Mesenchymal stem cell (in vitro differentiated cells and primary cell): ENCODE data around the gene SMPDL3B.

Experiments used
- DNase-seq: peaks from one replicate; pipeline ENCODE4 v3.0.0-alpha.2; 2013
- H2AFZ ChIP-seq: one replicate; pipeline ENCODE4 v1.6.1; 2013; ENCODE audit warnings: low read depth, mild to moderate bottlenecking, control low read depth, inconsistent platforms, low read length, moderate library complexity
- H2AK5ac ChIP-seq: 2 replicates; pipeline ENCODE4 v1.6.1; 2013; ENCODE audit warnings: low read length, moderate library complexity, mild to moderate bottlenecking, inconsistent platforms; ENCODE audit not compliant: severe bottlenecking
- H2BK120ac ChIP-seq: one replicate; pipeline ENCODE4 v1.6.1; 2013; ENCODE audit warnings: low read depth, mild to moderate bottlenecking, inconsistent platforms, low read length, moderate library complexity
- H2BK12ac ChIP-seq, 2 experiments: one replicate each; pipeline ENCODE4 v1.6.1; 2013; ENCODE audit warnings: inconsistent platforms in 2 of 2, low read length in 2 of 2, mild to moderate bottlenecking in 2 of 2, moderate library complexity in 2 of 2, control low read depth in 1 of 2
- H2BK15ac ChIP-seq: one replicate; pipeline ENCODE4 v1.6.1; 2013; ENCODE audit warnings: mild to moderate bottlenecking, low read depth, inconsistent platforms; ENCODE audit not compliant: poor library complexity, severe bottlenecking
- H2BK5ac ChIP-seq: 2 replicates; pipeline ENCODE4 v1.6.1; 2013; ENCODE audit warnings: low read depth, mild to moderate bottlenecking, low read length, control low read depth, inconsistent platforms; ENCODE audit not compliant: poor library complexity, severe bottlenecking
- H3K14ac ChIP-seq, 2 experiments: one replicate each; pipeline ENCODE4 v1.6.1; 2013; ENCODE audit warnings: inconsistent platforms in 2 of 2, low read length in 2 of 2, control low read depth in 1 of 2, mild to moderate bottlenecking in 1 of 2, moderate library complexity in 1 of 2
- H3K18ac ChIP-seq, 2 experiments: one replicate each; pipeline ENCODE4 v1.6.1; 2013; ENCODE audit warnings: inconsistent platforms in 2 of 2, low read length in 2 of 2, control low read depth in 1 of 2, low read depth in 1 of 2, mild to moderate bottlenecking in 1 of 2
- H3K23ac ChIP-seq, 2 experiments: one replicate each; pipeline ENCODE4 v1.6.1; 2013; ENCODE audit warnings: inconsistent platforms in 2 of 2, low read length in 2 of 2, mild to moderate bottlenecking in 2 of 2, moderate library complexity in 2 of 2, control low read depth in 1 of 2
- H3K27ac ChIP-seq: 2 replicates; pipeline ENCODE4 v1.5.1; 2013; ENCODE audit warnings: mild to moderate bottlenecking, moderate library complexity, low read length, control low read depth, inconsistent platforms; ENCODE audit not compliant: poor library complexity, severe bottlenecking
- H3K27me3 ChIP-seq, 2 experiments: 2 replicates each; pipeline versions ENCODE4 v1.6.1 to v1.7.0; 2013; ENCODE audit warnings: low read length in 2 of 2, mild to moderate bottlenecking in 2 of 2, moderate library complexity in 2 of 2, control low read depth in 1 of 2, inconsistent platforms in 1 of 2; ENCODE audit not compliant: control insufficient read depth in 1 of 2, insufficient read depth in 1 of 2
- H3K36me3 ChIP-seq, 2 experiments: 2 replicates each; pipeline versions ENCODE4 v1.6.1 to v1.7.0; 2013; ENCODE audit warnings: low read length in 2 of 2, control low read depth in 1 of 2, inconsistent platforms in 1 of 2, low read depth in 1 of 2, mild to moderate bottlenecking in 1 of 2; ENCODE audit not compliant: insufficient read depth in 2 of 2, control insufficient read depth in 1 of 2
- H3K4ac ChIP-seq, 2 experiments: one replicate each; pipeline ENCODE4 v1.6.1; 2013; ENCODE audit warnings: inconsistent platforms in 2 of 2, low read length in 2 of 2, mild to moderate bottlenecking in 2 of 2, moderate library complexity in 2 of 2, control low read depth in 1 of 2, low read depth in 1 of 2
- H3K4me1 ChIP-seq: 2 replicates; pipeline ENCODE4 v1.6.1; 2013; ENCODE audit warnings: low read depth, low read length, control low read depth; ENCODE audit not compliant: control insufficient read depth, insufficient read depth
- H3K4me2 ChIP-seq: 2 replicates; pipeline ENCODE4 v1.6.1; 2013; ENCODE audit warnings: low read length, mild to moderate bottlenecking, inconsistent platforms; ENCODE audit not compliant: poor library complexity, severe bottlenecking
- H3K4me3 ChIP-seq, 2 experiments: 2 replicates each; pipeline versions ENCODE4 v1.5.1 to v1.7.0; 2013; ENCODE audit warnings: low read length in 2 of 2, mild to moderate bottlenecking in 2 of 2, control low read depth in 1 of 2, low read depth in 1 of 2; ENCODE audit not compliant: insufficient read depth in 1 of 2
- H3K79me1 ChIP-seq: replicated peaks from 2 replicates; pipeline ENCODE4 v1.6.1; 2013; ENCODE audit warnings: mild to moderate bottlenecking, control low read depth, low read length, inconsistent platforms; ENCODE audit not compliant: poor library complexity, severe bottlenecking
- H3K9ac ChIP-seq: 2 replicates; pipeline ENCODE4 v1.7.0; 2013; ENCODE audit warnings: mild to moderate bottlenecking, low read length, moderate library complexity
- H3K9me3 ChIP-seq: 2 replicates; pipeline ENCODE4 v1.7.0; 2013; ENCODE audit warnings: mild to moderate bottlenecking, low read length; ENCODE audit not compliant: control insufficient read depth
- H4K8ac ChIP-seq: one replicate; pipeline ENCODE4 v1.6.1; 2013; ENCODE audit warnings: inconsistent platforms, mild to moderate bottlenecking, low read length, moderate library complexity
- H4K91ac ChIP-seq: one replicate; pipeline ENCODE4 v1.6.1; 2013; ENCODE audit warnings: mild to moderate bottlenecking, low read length, inconsistent platforms
- WGBS: methylation state at CpG from one replicate; pipeline ENCODE4 v1.1.7; 2013; ENCODE audit warnings: mixed read lengths; 5-methylcytosine and 5-hydroxymethylcytosine counted together

The SMPDL3B gene

GRCh38 chr1:27963393-27963792 is 28.6 kb downstream of the SMPDL3B start:
- H2BK15ac ChIP-seq = no peak overlapping the region
- no peaks in the 10 kb centered on the region for H3K9me3 ChIP-seq
- H3K18ac ChIP-seq = no peak overlapping the region
- H4K91ac ChIP-seq = no peak overlapping the region
- H2BK12ac ChIP-seq = no peak overlapping the region
- no peak overlapping the region for H2AK5ac ChIP-seq
- no peak overlapping the region for H2BK5ac ChIP-seq
- H4K8ac ChIP-seq = no peak overlapping the region
- H3K4me1 ChIP-seq = peaks cover 32% of the 10 kb centered on the region
- no peak overlapping the region for H3K23ac ChIP-seq
- no peak overlapping the region for H3K27ac ChIP-seq
- peaks cover 21% of the 10 kb centered on the region for H3K79me1 ChIP-seq
- DNase-seq = no peak
- no peak overlapping the region for H3K9ac ChIP-seq
- H2AFZ ChIP-seq = no peak overlapping the region
- no peak overlapping the region for H2BK120ac ChIP-seq
- H3K4me3 ChIP-seq = no peak overlapping the region
- no peaks in the 10 kb centered on the region for H3K27me3 ChIP-seq
- no peak overlapping the region for H3K14ac ChIP-seq
- WGBS = 97% methylated on average over 11 of the region's 11 CpGs
- peaks cover 46 to 52% of the 10 kb centered on the region in 2 experiments for H3K36me3 ChIP-seq
- H3K4me2 ChIP-seq = no peak overlapping the region
- no peak overlapping the region for H3K4ac ChIP-seq

DNA sequence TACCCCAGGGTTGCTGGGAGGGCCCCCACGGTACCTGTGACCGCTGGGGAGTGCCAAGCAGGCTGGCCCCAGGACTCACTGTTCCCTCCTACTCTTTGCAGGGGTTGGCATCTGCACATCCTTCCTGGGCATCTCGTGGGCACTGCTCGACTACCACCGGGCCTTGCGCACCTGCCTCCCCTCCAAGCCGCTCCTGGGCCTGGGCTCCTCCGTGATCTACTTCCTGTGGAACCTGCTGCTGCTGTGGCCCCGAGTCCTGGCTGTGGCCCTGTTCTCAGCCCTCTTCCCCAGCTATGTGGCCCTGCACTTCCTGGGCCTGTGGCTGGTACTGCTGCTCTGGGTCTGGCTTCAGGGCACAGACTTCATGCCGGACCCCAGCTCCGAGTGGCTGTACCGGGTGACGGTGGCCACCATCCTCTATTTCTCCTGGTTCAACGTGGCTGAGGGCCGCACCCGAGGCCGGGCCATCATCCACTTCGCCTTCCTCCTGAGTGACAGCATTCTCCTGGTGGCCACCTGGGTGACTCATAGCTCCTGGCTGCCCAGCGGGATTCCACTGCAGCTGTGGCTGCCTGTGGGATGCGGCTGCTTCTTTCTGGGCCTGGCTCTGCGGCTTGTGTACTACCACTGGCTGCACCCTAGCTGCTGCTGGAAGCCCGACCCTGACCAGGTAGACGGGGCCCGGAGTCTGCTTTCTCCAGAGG is 31.8 kb downstream of the SMPDL3B start:
- WGBS = 95% methylated on average over 24 of the region's 24 CpGs
- no peak overlapping the region for H3K23ac ChIP-seq
- peaks cover 13% of the 10 kb centered on the region for H3K4me1 ChIP-seq
- no peaks in the 10 kb centered on the region for H3K9me3 ChIP-seq
- no peak overlapping the region for H3K4me3 ChIP-seq
- peak overlapping the region in 1 of 2 experiments; percentile 6 for H2BK12ac ChIP-seq
- H3K27me3 ChIP-seq = no peaks in the 10 kb centered on the region
- H2AFZ ChIP-seq = no peak overlapping the region
- peaks cover 18% of the 10 kb centered on the region for H3K79me1 ChIP-seq
- H3K4ac ChIP-seq = no peak overlapping the region
- no peak for DNase-seq
- no peak overlapping the region for H3K14ac ChIP-seq
- no peak overlapping the region for H2BK5ac ChIP-seq
- no peak overlapping the region for H2BK120ac ChIP-seq
- peaks cover 44 to 52% of the 10 kb centered on the region in 2 experiments for H3K36me3 ChIP-seq
- H4K91ac ChIP-seq = no peak overlapping the region
- no peak overlapping the region for H3K18ac ChIP-seq
- no peak overlapping the region for H2AK5ac ChIP-seq
- no peak overlapping the region for H3K9ac ChIP-seq
- H3K4me2 ChIP-seq = no peak overlapping the region
- no peak overlapping the region for H4K8ac ChIP-seq
- H2BK15ac ChIP-seq = no peak overlapping the region
- H3K27ac ChIP-seq = no peak overlapping the region

GRCh38 chr1:27967106-27967883 is 32.5 kb downstream of the SMPDL3B start:
- Histone ChIP-seq H4K8ac (no peak overlapping the region), H3K4ac (no peak overlapping the region), H3K4me2 (no peak overlapping the region), H3K79me1 (peaks cover 14% of the 10 kb centered on the region), H2AFZ (no peak overlapping the region), H3K27ac (no peak overlapping the region), H3K9me3 (no peaks in the 10 kb centered on the region), H3K4me1 (peaks cover 9% of the 10 kb centered on the region), H2BK15ac (no peak overlapping the region), H3K27me3 (no peaks in the 10 kb centered on the region), H3K4me3 (no peak overlapping the region), H3K14ac (no peak overlapping the region), H4K91ac (no peak overlapping the region), H2BK12ac (peak overlapping the region in 1 of 2 experiments; percentile 11), H3K18ac (no peak overlapping the region), H3K36me3 (peaks cover 44 to 55% of the 10 kb centered on the region in 2 experiments), H3K23ac (no peak overlapping the region), H3K9ac (peak overlapping the region; percentile 81), H2BK5ac (no peak overlapping the region), H2AK5ac (no peak overlapping the region), H2BK120ac (no peak overlapping the region)
- no peak for DNase-seq
- WGBS = 98% methylated on average over 12 of the region's 12 CpGs

GRCh38 chr1:27967884-27968466 is 33.2 kb downstream of the SMPDL3B start:
- Histone ChIP-seq H3K79me1 (peaks cover 14% of the 10 kb centered on the region), H2AK5ac (no peak overlapping the region), H3K14ac (no peak overlapping the region), H3K27ac (no peak overlapping the region), H3K4me3 (no peak overlapping the region), H4K8ac (no peak overlapping the region), H3K4me2 (no peak overlapping the region), H3K9ac (peak overlapping the region; percentile 81), H2AFZ (no peak overlapping the region), H3K36me3 (peaks cover 49 to 62% of the 10 kb centered on the region in 2 experiments), H3K23ac (no peak overlapping the region), H3K27me3 (no peaks in the 10 kb centered on the region), H2BK15ac (peak overlapping the region; percentile 55), H2BK12ac (no peak overlapping the region), H3K4ac (peak overlapping the region in 1 of 2 experiments; percentile 27), H4K91ac (peak overlapping the region; percentile 7), H3K18ac (peak overlapping the region; percentile 58 to 80), H3K4me1 (peaks cover 9% of the 10 kb centered on the region), H3K9me3 (no peaks in the 10 kb centered on the region), H2BK120ac (no peak overlapping the region), H2BK5ac (no peak overlapping the region)
- WGBS = 73% methylated on average over 3 of the region's 4 CpGs
- DNase-seq = no peak
